Measurements from ENCODE around the gene SLC34A3. TPM values are rescaled to one million over a fixed set of nuclear protein-coding genes. Genes with fewer than 3 reads are reported as not detected.
A peak's percentile ranks its signal among the peaks of the same experiment; 100 is the strongest.

Gene SLC34A3
- polyA plus RNA-seq, 1 experiment = not detected

- ChIA-PET POLR2A (interaction anchor here (0.7 to 2.4 kb wide), 9 partner anchors 14 to 99 kb away, joined by 3 to 28 read pairs (median 7); partner anchors contain the start of genes ANAPC2, NDOR1, SSNA1 and TMEM203), CTCF (interaction anchor here (0.6 to 3.7 kb wide), 3 partner anchors 14 to 193 kb away, joined by 3 to 29 read pairs (median 6); no protein-coding TSS in a partner anchor)
- Histone ChIP-seq H3K27ac (ENCODE audit: low read depth, low read length) (peak within 1 kb of the TSS; percentile 52), H3K27me3 (ENCODE audit: control insufficient read depth, insufficient read depth, low read length) (no peaks in the 10 kb centered on the region), H3K9me3 (ENCODE audit: control insufficient read depth, insufficient read depth, low read length) (no peaks in the 10 kb centered on the region; the same call in 1 of the 2 replicates), H3K4me3 (ENCODE audit: low read depth, low read length) (peak within 1 kb of the TSS; percentile 48)
- TF ChIP-seq CTCF (IDR thresholded peaks at IDR 0.05; ENCODE audit: low read depth, low read length) = no peak
- no peak for DNase-seq (ENCODE audit: low read depth, low spot score)
Observed at GRCh38 chr9:137222190-137223077, 8.3 kb upstream of the SLC34A3 start, which contains the start of gene RNF208. RNF208 (minus strand) TSS chr9:137222240; CDS start chr9:137221212, 1,028 bp downstream.

GRCh38 chr9:137223078-137223970, 7.4 kb upstream of the SLC34A3 start:
- ChIA-PET POLR2A (interaction anchor here (0.7 to 2.4 kb wide), 10 partner anchors 13 to 100 kb away, joined by 3 to 28 read pairs (median 7); partner anchors contain the start of genes ANAPC2, NDOR1, SSNA1 and TMEM203), CTCF (interaction anchor here (0.6 to 3.7 kb wide), 7 partner anchors 13 to 277 kb away, joined by 3 to 29 read pairs (median 6); partner anchors contain the start of gene SSNA1)
- peak; percentile 96 for DNase-seq (ENCODE audit: low read depth, low spot score)
- H3K9me3 ChIP-seq (ENCODE audit: control insufficient read depth, insufficient read depth, low read length) = no peaks in the 10 kb centered on the region; the same call in 1 of the 2 replicates
- peak overlapping the region; percentile 65 for H3K27ac ChIP-seq (ENCODE audit: low read depth, low read length)
- no peak for TF ChIP-seq CTCF (IDR thresholded peaks at IDR 0.05; ENCODE audit: low read depth, low read length)
- H3K27me3 ChIP-seq (ENCODE audit: control insufficient read depth, insufficient read depth, low read length) = no peaks in the 10 kb centered on the region
- peak overlapping the region; percentile 80 for H3K4me3 ChIP-seq (ENCODE audit: low read depth, low read length)

GRCh38 chr9:137224830-137225694, 5.6 kb upstream of the SLC34A3 start, which contains the start of gene CYSRT1:
CYSRT1 (plus strand) TSS chr9:137225174; CDS start chr9:137225622, 448 bp downstream.
- DNase-seq (ENCODE audit: low read depth, low spot score) = no peak
- Histone ChIP-seq H3K27ac (ENCODE audit: low read depth, low read length) (no peak within 1 kb of the TSS), H3K27me3 (ENCODE audit: control insufficient read depth, insufficient read depth, low read length) (no peaks in the 10 kb centered on the region), H3K9me3 (ENCODE audit: control insufficient read depth, insufficient read depth, low read length) (no peaks in the 10 kb centered on the region; the same call in 1 of the 2 replicates), H3K4me3 (ENCODE audit: low read depth, low read length) (peak within 1 kb of the TSS; percentile 80)
- ChIA-PET CTCF (interaction anchor here (3.7 kb wide), 1 partner anchor 12 kb away, joined by 29 read pairs; no protein-coding TSS in a partner anchor), POLR2A (interaction anchor here (1.3 kb wide), 1 partner anchor 16 kb away, joined by 6 read pairs; the partner anchor contains the start of gene TUBB4B)
- TF ChIP-seq CTCF (IDR thresholded peaks at IDR 0.05; ENCODE audit: low read depth, low read length) = no peak

GRCh38 chr9:137225699-137226331, 4.9 kb upstream of the SLC34A3 start:
- DNase-seq (ENCODE audit: low read depth, low spot score) = no peak
- H3K9me3 ChIP-seq (ENCODE audit: control insufficient read depth, insufficient read depth, low read length) = no peaks in the 10 kb centered on the region; the same call in 1 of the 2 replicates
- H3K27ac ChIP-seq (ENCODE audit: low read depth, low read length) = no peak overlapping the region
- ChIA-PET CTCF (interaction anchor here (1.0 to 3.7 kb wide), 3 partner anchors 11 to 158 kb away, joined by 3 to 29 read pairs (median 14); no protein-coding TSS in a partner anchor), POLR2A (interaction anchor here (1.3 kb wide), 1 partner anchor 15 kb away, joined by 6 read pairs; the partner anchor contains the start of gene TUBB4B)
- H3K27me3 ChIP-seq (ENCODE audit: control insufficient read depth, insufficient read depth, low read length) = no peaks in the 10 kb centered on the region
- TF ChIP-seq CTCF (IDR thresholded peaks at IDR 0.05; ENCODE audit: low read depth, low read length) = no peak
- no peak overlapping the region for H3K4me3 ChIP-seq (ENCODE audit: low read depth, low read length)

Data from AG04450 (cell line).